GM19238 (cell line): Measurements from ENCODE around the gene DOCK11.

Experiments
- DNase-seq: peaks from one replicate; pipeline ENCODE4 v3.0.0; 2011; ENCODE audit warnings: low spot score; ENCODE audit not compliant: insufficient read length

DOCK11 gene

DNA sequence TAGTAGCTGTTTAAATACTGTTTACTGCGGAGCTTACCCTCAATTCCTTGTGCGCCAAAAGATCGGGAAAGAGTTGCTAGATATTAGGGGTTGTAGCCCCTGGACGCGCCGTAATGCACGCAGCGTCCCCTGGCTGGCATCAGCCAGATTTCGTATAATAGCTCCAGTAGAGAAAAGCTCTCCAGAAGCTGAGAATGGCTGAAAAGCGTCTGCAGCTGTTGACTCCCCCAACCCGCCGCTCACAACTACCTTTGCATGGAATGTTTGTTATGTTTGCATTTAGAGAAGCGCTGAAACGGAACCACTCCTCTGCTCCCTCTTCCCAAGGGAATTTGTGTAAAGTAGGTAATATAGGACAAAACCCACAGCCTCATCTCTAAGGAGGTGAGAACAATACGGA is 3.7 kb downstream of the DOCK11 start:
- DNase-seq: no peak

DNA sequence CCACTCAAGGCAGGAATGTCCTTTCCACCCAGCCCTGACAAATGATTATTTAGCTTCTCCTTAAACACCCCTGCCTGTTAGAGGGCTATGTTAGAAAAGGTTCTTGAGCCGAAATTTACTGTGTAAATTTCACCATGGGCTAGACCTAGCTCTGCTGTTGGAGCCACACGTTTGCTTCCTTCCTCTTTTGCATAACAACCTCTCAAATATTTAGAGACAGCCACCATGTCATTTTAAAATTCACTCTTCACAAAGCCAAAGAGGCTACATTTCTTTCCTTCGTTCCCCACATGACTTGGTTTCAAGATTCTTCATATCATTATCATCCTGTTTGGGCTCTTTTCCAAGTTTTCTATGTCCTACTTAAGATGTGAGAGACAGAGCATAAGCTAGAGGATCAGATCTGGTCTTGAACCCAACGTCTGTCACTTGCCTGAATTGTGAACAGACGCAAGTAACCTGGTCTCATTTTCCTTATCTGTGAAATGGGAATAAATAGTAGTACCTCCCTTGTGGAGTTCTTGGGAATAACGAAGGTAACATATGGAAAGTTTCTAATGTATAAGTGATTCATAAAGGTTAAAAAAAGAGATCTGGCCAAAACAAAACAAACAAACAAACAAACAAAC is 6.7 kb downstream of the DOCK11 start:
- no peak for DNase-seq

DNA sequence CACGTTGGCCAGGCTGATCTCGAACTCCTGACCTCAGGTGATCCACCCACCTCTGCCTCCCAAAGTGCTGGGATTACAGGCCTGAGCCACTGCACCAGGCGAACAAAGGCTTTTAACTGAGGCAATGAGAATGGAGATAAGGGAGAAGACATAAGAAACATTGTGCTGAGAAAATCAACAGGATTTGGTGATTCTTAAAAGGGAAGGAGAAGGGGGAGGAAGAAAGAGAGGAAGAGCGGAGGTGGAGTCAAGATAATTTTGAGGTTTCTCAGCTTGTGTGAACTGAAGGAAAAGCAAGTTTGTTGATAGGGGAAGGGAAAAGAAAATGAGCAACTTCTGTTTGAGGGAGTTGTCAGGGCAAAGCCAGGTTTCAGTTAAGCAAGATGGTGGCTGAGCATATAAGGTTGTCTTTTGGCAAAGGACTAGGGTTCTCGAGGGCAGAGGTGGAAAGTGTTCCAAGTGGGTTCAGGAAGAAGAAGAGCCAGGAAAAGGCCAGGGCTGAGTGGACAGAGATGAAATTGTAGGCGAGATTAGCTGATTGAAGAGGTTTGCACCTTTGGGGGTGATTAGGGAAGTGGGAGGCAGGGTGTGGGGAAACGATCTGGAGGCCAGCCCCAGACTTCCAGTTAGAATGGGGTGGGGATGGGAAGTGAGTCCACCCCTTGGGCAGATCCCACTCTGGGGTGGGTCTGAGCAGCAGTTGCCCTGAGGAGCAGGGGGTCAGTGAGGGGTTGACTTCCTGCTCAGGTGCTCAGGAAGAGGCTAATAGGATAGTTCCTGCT is 7.8 kb downstream of the DOCK11 start:
- DNase-seq: no peak

DNA sequence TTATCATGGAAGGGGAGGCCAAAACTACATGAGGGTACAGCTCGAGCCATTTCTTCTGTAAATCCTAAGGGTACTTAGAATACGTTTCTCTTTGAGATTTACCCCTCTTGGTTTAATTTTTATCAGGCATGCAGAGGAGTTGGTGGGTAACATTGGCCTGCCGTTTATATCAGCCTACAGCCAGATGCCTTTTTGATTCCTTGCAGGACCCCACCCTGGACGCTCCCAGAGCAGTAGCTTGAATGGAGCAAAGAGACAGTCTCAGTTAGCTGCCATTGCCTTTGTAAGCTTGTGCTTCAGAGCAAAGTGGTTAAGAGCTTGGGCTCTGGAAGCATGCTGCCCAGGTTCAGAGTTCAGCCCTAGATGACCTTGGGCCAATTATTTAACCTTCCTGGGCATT is 9.0 kb downstream of the DOCK11 start:
- no peak for DNase-seq

DNA sequence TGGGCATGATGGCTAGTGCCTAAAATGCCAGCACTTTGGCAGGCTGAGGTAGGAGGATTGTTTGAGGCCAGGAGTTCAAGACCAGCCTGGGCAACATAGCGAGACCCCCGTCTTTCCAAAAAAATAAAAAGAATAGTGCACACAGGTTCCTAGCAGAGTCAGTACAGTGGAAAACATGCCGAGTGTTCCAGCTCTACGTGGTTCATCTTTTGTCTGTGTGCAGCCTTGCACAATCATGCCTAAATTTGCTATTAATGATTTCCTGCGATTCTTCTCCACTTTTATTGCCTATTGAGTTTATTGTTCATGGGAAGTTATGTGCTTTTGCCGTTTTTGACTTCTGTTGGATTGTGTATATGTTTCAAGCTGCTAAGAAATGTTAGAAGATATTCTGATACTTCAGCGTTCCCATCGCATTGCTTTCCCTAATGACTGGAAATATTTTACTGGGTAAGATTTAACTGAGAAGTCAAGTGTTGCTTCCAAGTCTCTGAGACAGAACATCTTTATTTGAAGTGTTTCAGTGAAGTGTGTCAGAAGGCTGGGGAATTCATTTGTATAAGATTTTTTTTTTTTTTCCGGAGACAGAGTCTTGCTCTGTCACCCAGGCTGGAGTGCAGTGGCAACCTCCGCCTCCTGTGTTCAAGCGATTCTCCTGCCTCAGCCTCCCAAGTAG is 11.3 kb downstream of the DOCK11 start:
- DNase-seq: no peak

DNA sequence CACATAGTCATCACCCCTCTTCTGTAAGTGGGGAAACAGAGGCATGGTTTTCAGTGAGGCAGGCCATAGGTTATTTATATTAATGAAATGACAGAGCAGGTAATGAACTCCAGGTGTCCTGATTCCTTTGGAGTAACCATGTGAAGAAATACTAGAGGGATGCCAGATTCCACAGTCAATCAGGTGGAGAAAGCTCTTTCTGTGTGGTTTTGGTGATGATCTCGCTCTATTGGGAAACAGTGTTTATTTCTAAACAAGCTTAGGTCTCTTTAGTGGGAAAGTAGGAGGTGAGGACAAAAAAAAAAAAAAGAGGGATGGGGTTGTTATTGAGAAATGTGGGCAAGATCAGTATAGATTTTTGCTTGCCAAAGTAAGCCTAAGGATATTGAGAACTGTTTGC is 12.2 kb downstream of the DOCK11 start:
- DNase-seq: no peak

DNA sequence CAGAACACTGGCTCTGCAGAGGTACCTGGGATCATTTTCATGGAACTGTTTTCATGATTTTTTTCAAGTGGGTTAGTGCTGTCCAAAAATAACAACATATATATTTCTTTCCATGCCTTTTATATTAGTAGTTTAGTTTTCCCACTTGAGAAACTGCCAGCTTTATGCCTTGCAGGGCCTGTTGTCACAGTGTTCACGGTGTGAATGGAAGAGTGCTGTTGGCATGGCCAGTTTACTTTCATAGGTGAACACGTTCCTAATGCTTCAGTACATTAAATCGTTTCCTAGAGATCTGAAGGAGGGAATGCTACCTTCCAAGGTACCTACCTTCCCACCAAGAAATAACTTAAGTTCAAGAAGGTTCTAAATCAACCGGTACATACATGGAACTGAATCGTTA is 12.6 kb downstream of the DOCK11 start:
- no peak for DNase-seq

DNA sequence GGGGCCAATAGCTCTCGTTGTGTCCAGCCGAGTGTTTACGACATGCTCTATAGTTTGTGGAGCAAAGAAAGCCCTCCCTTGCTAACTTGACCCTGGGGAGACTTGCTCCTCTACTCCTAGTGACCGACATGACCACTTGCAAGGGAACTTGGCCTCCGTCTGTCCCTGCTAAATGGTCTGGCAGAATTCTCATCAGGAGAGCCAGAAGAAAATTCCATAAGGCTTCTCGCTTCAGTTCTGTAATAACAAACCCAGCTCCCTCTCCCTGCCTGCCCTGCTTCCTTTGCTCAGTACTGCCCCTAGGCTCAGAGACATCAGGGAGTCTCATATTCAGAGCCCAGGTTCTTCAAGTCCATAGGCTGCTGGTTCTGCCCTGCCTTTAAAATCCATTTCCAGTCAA is 13.0 kb downstream of the DOCK11 start:
- no peak for DNase-seq

DNA sequence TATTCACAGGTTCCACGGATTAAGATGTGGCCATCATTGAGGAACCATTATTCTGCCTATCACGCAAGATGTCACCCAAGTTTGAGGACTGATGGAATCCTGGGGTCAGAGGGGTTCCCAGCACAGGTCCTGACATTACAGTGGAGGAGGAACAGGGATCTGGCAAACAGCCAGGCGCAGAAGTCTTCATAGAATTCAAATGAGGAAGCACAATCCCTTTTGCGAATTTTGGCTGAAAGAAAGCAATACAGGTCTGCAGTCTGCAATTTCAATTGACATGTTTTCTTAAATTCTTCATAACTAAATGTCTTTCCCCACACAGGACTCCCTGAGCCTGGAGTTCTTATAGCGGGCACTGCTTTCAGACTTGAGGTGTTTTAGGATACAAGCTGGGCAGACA is 14.5 kb downstream of the DOCK11 start:
- no peak for DNase-seq

DNA sequence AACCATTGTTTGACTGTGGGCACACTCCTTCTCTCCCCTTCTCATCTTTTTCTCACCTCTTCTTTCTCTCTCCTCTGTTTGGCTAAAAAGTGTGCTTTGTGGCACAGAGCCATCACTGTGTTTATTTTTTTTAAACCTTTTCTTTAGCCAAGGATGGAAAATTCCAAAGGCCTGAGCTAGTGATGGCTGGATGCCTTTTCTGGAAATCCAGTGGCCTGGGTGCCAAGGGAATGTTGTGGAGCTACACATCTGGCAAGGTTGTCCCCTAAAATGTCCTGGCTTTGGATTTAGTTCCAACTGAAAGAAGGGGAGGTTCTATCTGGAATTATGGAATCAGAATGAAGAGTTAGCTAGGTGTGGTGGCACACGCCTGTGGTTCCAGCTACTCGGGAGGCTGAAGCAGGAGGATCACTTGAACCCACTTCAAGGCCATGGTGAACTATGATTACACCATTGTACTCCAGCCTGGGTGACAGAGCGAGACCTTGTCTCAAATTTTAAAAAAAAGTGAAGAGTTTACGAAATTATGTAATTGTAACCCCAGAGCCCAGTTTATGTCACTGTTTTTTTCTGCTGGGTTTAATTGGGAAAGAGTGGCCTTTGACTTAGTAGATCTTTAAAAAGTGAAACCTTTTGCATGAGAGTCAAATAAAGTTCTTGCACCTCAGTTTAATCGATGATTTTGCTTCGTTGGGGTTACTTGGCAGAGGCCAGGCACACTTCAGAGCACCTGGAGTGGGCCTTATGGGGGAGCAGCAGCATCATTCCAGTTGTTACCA is 17.7 kb downstream of the DOCK11 start:
- DNase-seq: no peak

DNA sequence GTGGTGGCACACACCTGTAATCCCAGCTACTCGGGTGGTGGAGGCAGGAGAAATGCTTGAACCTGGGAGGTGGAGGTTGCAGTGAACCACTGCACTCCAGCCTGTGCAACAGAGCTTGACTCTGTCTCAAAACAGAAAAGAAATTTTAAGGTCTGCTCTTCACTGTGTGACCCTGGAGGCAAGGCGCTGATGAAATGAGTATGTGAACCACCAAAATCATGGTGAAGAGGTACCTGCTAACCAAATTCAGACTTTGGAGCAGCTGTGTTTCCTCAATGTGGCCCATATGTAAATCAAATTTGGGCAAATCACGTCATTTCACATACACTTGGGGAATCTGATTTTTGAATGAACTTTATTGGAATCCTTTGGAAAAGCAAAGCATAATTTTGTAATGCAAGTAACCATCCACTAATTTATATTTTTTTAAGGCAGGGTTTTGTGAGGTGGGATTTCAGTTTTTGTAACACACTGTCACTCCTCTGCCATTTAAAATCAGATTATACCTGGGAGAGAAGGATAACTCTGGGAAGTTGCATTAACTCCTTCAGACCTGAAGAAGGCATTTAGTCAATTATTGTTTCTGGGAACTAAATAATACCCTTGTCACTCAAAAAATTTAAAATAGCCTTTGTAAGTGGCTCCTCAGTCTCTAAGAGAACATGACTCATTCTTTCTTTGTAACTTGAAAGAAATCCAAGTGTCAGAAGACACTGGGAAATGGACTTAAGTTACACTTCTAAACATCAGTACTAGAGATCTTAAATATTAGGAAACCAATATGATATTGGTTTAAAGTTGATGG is 24.0 kb downstream of the DOCK11 start:
- DNase-seq: no peak

DNA sequence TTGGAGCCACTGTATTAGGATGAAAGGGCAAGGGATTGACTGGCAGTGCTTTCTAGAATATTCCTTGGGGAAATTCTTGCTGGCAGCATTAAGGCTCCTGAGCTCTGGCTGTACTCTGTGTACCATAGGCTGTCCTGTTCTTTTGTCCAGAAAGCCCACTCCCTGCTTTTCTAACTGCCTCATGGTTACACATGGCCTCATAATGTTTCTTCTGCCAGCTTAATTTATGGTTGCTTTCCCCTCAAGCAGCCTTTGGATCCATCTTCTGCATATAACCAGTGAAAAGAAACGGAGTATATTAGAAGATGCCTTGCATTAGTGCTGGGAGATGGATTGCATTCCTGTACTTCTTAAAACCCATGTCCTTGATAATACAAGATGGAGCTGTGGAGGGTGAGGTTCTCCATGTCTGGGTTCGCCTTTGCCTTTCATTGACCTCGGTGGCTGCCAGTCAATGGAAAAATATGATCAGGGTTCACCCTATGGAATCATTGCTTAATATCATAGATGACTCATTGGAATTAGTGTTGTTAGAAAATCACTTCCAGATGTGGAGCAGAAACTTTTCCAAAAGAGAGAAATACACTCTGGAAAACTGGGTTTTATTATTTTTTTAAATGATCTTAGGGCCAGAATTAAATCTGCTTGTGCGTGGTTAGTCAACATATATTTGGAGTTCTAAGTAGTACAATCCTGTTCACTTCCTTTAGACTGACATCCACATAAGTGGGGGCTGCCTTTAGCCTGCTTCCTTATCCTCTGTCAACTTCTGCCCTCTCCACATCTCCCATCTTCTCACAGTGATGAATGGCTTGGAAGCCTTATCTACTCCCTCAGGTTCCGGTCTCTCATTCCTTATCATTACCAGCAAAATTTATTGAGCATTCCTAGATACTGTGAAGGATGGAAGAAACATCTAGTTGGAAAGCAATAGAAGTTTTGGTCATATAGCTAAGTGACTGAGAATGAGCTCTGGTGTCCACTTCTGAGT is 24.9 kb downstream of the DOCK11 start:
- no peak for DNase-seq

DNA sequence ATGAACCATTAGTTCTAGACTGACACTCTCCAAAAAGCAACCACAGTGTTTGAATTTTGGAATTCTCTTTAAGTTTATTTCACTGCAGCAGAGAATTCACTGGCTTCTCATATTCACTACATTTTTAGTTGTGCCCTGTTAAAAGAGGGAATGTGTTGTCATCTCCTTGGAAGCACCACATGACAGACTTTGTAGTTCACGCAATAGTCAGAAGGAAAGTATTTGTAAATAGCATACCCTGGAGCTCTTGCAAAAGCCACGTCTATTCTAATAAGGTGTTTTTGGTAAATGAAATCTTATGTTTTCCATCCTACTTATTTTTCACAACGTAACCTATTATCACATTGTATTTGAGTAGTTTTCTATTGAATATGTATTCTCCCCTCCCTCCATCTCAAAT is 25.8 kb downstream of the DOCK11 start:
- DNase-seq: no peak

DNA sequence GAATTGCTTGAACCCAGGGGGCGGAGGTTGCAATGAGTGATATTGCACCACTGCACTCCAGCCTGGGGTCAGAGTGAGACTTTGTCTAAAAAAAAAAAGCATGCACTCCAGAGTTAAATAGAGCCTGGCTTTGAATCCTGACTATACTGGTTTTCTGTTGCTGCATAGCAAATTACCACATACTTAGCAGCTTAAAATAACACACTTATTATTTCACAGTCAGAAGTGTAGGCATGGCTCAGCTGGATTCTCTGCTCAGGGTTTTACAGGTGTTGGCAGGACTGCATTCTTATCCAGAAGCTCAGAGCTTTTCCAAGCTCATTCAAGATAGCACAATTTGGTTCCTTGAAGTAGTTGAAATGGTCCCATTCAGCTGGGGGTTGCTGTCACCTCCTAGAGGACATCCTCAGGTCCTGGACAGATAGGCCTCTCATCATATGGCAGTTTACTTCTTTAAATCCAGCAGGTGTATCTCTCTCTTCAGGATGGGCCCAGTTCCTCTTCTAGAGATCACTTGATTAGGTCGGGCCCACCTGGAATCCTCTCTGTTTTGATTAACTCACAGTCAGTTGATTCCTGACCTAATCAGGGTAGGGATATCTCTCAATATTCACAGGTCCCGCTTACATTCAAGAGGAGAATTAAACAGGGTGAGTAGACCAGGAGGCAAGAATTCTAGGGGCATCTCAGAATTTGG is 26.8 kb downstream of the DOCK11 start:
- DNase-seq: no peak

DNA sequence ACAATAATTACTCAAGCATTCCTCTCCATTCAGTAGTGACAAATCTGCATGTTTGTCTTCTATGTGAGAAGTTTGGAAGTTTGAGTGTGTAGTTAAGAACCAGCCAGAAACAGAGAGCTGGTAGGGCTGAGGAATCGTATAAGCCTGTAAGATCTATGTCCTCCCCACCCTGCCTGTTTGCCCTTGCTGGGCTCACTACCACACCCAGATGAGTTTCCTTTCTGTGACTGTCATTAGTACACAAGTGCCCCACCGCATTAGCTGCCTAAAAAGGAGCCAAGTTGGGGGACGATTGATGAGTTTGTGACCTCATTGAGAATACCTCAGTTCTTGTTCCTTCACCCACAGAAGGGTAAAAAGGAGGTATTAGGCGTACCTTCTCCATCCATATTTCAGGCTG is 28.3 kb downstream of the DOCK11 start:
- DNase-seq: no peak

DNA sequence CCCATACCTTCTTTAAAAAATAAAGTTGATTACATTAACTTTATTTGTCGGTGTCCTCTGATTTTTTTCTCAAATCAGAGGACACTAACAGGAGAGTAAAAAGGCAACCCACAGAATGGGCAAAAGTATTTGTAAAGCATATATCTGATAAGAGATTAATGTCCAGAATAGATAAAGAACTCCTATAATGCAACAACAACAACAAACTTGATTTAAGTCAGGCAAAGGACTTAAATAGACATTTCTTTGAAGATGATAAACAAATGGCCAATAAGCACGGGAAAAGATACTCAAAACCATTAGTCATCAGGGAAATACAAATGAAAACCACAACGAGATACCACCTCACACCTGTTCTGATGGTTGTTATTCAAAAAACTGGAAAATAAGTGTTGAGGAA is 28.7 kb downstream of the DOCK11 start:
- no peak for DNase-seq

DNA sequence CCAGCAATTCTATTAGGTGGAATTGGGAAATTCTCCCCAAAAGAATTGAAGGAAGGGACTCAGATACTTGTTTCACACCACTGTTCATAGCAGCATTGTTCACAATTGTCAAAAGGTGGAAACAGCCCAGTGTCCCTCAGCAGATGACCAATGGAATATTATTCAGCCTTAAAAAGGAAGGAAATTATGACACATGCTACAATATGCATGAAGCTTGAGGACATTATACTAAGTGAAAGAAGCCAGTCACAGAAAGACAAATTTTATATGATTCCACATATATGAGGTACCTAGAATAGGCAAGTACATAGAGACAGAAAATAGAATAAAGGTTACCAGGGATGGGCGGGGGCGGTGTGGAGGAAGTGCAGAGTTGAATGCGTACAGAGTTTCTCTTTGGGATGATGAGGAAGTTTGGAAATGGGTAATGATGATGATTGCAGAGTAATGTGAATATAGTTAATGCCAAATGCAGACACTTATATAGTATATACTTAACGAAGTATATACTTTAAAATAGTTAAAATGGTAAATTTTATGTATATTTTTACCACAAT is 29.6 kb downstream of the DOCK11 start:
- DNase-seq: no peak

DNA sequence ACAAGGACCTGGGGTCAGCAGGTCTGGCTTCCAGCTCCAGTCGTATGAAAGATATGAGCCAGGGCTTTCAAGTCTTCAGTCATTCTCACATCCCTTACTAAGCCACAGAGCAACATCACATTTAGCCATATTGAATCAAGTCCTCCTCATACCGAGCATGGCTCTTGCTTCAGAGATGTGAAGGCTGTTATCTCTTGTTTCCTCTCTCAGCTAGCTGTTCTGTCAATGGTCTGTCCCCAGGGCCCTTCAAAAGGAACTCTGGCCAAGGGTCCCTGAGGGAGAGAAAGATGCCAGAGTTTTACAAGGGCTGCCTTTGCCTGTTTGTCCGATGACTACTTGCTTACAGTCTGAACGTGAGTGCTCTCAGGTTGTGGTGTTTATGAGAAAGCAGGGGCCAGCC is 30.5 kb downstream of the DOCK11 start:
- no peak for DNase-seq
